Posterior cingulate gyrus (tissue), 11 donors: Measurements from ENCODE around the gene BRSK2.

Experiments
- DNase-seq, 10 donors: peaks; one replicate each; pipeline versions ENCODE4 v3.0.0 to v3.0.0-alpha.2; 2020 to 2021; ENCODE audit warnings: mixed read lengths in 3 of 10
- intact Hi-C: fragments of 100-400 bp; cut with DNase I; formaldehyde crosslinking; loops from one replicate; pipeline ENCODE4 v1.15.1; 2023

BRSK2 gene

DNA sequence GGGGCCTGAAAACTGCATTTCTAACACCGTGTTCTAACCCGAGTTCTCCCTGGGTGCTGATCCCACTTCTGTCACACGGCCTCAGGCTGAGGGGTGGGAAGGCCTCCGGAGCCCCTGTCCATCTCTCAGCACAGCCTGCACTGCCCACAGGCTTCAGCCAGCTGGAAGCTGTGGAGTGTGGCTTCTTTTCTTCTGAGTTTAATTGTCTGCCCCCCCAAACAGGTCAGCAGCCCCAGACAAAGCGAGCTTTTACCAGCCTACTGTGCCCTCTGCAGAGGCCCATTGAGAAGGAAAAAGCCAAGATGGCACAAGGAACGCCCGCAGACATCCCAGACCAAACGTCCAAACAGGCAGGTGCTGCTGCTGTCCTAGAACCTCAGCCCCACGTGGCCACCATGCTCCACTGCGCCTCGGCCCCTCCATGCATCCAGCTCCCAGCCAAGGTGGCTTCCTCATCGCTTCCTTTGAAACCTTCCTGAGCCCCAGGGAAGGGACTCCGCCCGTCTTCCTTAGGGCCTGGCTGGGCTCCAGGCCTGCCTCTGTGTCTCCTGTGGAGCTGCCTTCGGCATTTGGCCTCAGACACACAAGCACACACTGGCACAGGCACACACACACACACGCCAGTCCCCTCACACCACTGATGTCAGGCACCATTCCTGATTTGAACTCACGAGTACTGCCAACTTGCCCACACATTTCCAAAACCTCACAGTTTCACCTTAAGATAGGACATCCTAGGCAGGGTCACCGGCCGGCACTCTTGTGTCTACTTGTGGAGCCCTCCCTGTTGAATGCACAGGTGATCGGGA lies 95.2 kb downstream of the BRSK2 start:
- intact Hi-C loops: no loop called here
- peak in 5 of 10 donors; percentile 5 to 69 (median 55) for DNase-seq

DNA sequence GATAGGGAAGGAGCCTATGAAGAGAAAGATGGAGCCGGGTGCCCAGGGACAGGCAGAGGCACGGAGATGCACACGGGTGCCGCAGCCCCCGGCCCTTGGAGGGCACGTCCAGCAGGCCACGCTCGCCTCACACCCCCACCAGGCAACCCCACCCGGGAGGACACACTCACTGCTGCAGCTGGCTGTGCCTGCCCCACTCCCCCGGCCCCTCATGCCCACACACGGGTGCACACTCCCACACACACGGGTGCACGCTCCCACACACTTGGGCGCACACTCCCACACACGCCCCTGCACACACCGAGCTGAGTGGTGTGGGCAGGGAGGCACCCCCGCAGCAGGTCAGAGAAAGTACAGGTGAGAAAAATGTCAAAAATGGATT lies 95.8 kb downstream of the BRSK2 start:
- intact Hi-C loops: no loop called here

DNA sequence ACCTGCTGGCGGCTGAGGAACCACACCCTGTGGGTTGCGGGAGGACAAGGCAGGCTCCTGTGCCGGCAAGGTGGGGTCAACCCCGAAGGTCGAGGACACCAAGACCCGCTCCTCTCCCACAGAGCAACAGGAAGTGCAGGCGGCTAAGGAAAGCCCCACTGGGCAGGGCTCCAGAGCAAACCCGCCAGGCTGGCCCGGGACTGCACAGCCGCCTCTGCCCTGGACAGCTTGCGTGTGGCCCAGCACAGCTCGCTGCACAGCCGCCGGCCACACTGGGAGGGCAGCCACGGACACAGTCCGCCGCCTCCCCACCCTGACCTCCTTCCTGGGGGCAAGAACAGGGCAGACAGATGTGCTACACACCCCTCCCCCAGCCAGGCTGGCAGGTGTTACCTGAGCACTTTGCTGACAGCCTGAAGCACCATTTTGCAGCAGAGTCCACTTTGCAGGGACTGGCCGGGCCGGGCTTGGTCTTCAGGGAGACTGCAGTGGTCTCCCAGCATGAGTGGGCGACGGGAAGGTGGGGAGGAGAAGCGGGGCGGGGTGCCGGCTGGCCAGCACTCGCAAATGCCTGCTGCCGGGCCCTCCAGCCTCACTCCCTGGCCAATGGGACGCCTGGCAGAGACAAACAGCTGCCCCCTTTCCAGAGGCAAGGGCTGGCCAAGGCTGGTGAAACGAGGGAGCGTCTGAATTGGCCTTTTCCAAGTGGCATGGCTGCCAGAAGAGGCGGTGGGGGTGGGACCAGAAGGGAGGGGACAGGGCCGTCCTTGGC lies 96.5 kb downstream of the BRSK2 start, which contains the start of gene MOB2:
TSS of gene MOB2 (minus strand) at position 726 of the 772 bp plus-strand sequence. CDS start at position 503, 223 bp downstream.
- DNase-seq: peak in 5 of 10 donors; percentile 32 to 88 (median 78)
- intact Hi-C loops: no loop called here

More for the DNA sequence above, 95.8 kb downstream of the BRSK2 start:
- peak in 4 of 10 donors; percentile 14 to 81 (median 52) for DNase-seq

DNA sequence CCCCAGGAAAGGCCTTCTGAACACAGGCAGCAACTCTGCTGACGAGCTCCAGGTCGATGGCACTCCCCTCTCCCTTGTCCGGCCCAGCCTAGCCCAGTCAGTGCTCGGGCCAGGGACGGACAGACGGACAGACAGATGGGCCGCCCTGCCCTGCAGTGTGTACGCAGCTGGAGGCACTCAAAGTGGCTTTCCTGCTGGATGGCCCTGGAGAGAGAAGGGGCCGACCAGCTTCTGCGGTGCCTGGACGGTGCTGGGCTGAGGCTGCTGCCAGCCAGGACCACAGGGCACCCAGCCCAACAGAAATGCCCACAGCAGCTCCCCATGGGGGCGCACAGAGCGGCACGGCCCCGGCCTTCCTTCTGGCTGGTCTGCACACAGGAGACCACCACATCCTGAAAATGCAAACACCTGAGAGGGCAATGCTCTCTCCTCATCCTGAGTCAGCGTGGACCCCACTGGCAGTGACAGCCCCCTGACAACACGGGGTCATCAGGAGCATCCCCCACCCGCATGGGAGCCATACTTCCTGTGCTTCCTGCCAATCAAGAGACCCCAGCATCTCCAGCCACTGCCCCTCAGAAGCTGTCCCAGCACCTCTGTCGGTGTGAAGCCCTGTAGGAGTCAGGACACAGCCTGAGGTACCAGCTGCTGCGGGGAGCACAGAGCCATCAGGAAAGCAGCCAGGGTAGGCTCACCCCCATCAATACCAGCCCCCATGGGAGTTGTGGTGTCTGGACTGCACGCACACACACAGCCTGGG lies 97.5 kb downstream of the BRSK2 start:
- intact Hi-C loops: no loop called here
- DNase-seq: peak in 5 of 10 donors; percentile 6 to 78 (median 53)

DNA sequence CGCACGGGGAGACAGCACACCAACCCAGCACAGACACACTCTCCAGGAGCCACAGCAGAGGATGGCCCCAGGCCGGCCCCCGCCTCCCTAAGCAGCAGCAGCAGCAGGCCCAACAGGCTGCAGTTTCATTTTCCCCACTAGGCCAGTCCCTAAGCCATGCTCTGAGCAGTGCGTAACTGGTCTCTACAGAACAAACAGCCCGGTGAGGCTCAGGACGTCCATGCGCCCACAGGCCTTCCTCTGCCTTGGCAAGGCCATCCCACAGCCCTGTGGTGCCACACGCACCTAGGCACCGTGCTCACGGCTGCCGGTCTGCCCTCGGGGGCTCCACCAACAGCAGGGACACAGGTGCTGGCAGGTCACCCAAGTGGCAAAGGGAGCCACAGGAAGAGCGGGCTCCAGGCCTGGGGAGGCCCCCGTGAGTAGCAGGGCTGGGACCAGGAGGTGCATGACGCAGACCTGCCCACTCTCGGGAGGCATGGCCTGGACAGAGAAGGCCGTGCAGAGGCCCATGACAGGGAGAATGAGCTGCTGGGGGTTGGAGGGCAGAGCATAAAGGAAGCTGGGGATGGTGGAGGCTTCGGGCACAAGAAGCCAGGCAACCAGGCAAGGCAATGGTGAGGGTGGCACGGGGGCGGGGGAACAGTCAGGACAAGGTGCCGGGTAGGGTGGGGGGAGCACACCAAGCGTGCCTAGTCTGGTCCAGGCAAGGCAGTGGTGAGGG lies 98.3 kb downstream of the BRSK2 start:
- intact Hi-C loops: no loop called here
- DNase-seq: peak in 5 of 10 donors; percentile 6 to 75 (median 43)

DNA sequence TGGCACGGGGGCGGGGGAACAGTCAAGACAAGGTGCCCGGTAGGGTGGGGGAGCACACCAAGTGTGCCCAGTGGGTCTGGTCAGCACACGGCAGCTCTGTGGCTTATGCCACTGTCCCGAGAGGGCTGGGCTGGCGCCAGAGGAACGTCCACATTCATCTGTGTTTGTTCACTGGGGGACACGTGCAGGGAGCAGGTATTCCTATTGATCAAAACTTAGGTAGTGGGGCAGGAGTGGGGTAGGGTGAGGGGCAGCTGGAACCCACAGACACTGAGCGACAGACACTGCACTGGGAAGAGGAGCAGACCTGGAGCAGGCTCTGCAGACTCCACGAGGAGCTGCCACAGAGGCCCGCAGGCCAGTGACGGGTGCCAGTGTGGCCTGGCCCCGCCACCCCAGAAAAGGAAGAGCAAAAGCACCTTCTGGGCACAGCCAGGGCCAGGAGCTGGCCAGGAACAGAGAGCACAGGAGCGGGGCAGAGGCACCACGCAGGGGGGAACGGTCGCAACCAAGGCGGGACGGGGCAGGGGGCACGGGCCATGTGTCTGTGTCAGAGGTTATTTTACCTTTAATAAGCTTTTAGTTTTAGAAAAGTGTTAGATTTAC lies 98.9 kb downstream of the BRSK2 start:
- intact Hi-C loops: no loop called here
- DNase-seq: peak in 5 of 10 donors; percentile 5 to 78 (median 50)

DNA sequence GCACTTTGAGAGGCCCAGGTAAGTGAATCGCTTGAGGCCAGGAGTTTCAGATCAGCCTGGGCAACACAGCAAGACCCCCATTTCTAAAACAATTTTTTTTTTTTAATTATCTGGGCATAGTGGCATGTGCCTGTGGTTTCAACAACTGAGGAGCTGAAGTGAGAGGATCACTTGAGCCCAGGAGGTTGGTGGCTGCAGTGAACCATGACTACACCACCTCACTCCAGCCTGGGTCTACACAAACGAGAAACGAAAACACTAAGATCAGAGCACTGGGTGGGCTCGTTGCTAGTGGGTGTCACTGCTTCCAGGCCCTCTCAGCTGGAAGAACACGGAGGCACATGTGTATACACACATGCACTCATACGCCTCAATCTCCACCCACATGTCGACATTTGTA lies 100.9 kb downstream of the BRSK2 start:
- intact Hi-C loops: no loop called here

DNA sequence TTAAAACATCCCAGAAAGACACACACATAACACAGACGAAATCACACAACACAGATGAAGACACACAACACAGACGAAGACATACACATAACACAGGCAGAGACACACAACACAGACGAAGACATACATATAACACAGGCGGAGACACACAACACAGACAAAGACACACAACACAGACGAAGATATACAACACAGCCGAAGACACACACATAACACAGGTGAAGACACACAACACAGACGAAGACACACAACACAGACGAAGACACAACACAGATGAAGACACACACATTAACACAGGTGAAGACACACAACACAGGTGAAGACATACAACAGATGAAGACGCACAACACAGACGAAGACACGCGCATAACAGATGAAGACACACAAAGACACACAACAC lies 101.6 kb downstream of the BRSK2 start:
- DNase-seq: no peak
- intact Hi-C loops: no loop called here

More for the DNA sequence above, 100.9 kb downstream of the BRSK2 start:
- DNase-seq: peak in 2 of 10 donors; percentile 3 to 38

DNA sequence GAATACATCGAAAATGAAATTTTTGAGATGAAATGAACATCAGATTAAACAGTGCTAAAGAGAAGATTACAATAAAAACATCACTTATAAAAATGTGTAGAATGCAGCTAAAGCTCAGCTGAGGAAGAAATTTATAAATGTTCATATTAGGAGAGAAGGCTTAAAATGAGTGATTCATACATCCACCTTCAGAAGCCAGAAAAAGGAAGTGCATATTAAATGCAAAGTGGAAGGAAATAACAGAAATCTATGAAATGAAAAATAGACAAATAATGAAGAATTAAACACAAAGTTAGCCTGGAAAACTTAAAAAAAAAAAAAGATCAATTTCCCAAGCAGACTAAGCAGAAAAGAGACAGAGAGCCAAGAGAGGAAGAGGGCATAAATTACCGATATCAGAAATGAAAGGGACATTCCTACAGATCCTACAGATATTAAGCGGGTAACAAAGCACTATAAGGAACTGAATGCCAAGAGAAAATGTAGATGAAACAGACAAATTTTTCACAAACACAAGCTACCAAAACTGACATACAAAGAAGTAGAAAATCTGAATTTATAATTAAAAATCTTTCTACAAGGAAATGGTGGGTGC lies 104.0 kb downstream of the BRSK2 start:
- intact Hi-C loops: no loop called here
- DNase-seq: peak in 1 of 10 donors; percentile 1

DNA sequence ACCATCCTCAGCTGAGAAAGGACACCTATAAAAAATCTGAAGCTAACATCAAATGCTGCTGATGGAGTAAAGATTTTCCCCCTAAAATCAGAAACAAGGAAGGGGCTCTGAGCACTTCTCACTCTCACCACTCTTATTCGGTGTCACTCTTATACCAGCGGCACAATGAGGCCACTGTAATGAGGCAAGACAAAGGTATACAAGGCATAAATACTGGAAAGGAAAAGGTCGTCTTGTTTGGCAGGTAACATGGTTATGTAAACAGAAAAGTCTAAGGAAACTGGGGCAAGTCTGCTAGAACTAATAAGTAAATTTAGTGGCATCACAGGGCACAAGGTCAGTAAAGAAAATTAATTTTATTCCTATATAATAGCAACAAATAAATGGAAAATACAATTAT lies 104.9 kb downstream of the BRSK2 start:
- no peak for DNase-seq
- intact Hi-C loops: no loop called here

DNA sequence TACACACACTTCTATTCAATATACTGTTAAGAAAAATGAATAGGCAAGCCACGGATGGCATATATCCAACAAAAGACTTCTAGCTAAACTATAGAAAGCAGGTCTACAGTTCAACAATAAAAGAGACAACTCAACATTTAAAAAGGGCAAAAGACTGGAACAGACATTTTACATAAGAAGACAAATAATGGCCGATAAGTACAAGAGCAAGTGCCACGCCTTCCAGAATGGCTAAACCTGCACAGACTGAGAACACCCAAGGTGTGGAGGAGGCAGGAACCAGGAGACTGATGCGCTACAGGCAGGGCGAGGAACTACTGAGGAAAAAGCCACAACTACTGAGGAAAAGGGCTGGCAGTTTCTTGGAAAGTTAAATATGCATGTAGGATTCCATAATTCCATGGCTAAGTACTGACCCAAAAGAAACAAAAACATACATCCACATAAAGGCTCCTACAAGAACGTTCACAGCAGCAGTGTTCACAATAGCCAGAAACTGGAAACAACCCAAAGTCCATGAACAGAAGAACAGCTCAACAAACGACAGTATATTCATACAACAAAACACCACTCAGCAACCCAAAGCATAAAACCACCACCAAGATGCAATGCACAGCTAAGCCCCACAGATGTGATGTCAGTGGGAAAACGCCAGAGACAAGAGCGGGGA lies 106.5 kb downstream of the BRSK2 start:
- intact Hi-C loops: no loop called here
- peak in 2 of 10 donors; percentile 8 to 40 for DNase-seq

DNA sequence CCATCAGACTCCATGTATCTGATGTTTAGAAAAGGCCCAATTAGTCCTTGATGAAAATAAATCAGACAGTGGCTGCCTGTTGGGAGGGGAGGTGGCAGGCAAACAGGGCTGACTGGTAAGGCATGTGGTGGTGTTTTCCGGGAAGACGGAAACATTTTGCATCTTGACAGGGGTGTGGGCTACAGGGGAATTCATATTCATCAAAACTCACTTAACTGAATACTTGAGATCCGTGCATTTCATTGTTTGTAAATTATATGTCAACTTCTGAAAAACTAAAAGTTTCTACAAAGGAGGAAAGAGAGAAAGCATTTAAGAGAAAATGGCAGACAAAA lies 107.0 kb downstream of the BRSK2 start:
- intact Hi-C loops: no loop called here
- peak in 2 of 10 donors; percentile 16 to 22 for DNase-seq

DNA sequence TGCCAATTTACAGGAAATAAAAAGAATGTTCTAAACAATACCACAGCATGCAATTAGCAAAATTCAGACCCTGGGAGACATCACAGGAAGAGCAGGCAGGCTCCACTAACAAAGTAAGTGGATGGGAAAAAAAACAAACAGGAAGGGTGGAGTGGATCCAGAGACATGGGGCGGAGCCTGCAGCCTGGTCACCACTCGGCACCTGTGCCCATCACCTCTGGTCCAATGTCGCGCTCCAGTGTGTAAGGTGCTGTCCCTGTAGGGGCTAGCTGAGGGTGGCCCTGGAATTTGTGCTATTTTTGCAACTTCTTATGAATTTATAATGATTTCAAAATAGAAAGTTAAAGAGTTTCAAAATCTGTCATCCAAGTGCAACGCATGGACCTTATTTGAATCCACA lies 107.9 kb downstream of the BRSK2 start:
- DNase-seq: peak in 4 of 10 donors; percentile 12 to 62 (median 54)
- intact Hi-C loops: no loop called here

DNA sequence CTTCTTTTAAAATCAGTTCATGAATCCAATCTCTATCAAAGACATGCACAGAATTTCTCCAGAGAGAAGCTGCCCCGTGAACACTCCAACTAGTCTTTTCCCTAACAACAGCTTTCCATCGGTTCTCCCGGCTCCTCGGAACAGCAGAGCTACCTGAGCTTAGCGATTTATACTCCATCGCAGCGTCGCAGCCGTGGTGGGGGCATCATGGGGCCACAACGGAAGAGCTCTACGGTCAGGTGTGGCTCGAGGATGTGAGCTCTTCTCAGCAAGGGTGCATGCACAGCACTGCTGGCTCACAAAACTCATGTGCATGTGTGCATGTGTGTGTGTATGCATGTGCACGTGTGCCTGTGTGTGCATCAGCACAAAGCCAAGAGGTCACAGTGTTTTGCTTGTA lies 108.5 kb downstream of the BRSK2 start:
- DNase-seq: peak in 4 of 10 donors; percentile 3 to 57 (median 14)
- intact Hi-C loops: no loop called here

DNA sequence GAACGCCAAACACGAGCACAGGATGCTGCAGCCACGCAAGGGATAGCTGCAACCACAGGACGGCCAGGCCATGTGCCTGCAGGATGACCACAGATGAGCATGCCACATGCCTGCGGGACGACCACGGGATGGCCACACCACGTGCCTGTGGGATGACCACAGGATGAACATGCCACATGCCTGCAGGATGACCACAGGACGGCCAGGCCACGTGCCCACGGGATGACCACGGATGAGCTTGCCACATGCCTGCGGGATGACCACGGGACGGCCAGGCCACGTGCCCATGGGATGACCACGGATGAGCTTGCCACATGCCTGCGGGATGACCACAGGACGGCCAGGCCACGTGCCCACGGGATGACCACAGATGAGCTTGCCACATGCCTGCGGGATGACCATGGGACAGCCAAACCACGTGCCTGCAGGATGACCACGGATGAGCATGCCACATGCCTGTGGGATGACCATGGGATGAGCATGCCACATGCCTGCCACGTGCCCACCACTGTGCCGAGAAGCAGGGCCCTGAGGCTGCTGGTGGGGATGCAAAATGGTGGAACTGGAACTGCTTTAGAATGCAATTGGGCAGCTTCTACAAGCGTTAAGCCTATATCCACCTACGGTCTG lies 109.6 kb downstream of the BRSK2 start:
- intact Hi-C loops: no loop called here
- DNase-seq: peak in 4 of 10 donors; percentile 4 to 82 (median 61)

DNA sequence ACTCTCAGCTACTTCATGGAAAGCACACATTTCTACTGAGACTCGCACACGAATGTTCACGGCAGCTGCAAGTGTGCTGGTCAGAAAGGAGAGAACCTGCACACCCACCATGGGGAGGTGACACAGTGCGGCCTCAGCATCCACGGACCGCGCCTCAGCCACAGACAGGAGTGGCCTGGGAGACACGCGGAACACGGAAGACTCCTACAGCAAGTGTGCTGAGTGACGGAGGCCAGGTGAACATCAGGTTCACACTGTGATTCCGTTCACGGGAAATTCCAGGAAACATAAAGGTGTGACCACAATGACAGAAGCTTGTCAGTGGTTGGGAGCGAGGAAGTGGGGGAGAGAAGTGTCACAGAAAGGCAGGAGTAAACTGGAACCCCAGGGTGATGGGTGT lies 110.2 kb downstream of the BRSK2 start:
- DNase-seq: peak in 4 of 10 donors; percentile 5 to 69 (median 25)
- intact Hi-C loops: loop anchor here (5.0 kb wide), 1 partner anchor 33 kb away; no protein-coding TSS in a partner anchor

DNA sequence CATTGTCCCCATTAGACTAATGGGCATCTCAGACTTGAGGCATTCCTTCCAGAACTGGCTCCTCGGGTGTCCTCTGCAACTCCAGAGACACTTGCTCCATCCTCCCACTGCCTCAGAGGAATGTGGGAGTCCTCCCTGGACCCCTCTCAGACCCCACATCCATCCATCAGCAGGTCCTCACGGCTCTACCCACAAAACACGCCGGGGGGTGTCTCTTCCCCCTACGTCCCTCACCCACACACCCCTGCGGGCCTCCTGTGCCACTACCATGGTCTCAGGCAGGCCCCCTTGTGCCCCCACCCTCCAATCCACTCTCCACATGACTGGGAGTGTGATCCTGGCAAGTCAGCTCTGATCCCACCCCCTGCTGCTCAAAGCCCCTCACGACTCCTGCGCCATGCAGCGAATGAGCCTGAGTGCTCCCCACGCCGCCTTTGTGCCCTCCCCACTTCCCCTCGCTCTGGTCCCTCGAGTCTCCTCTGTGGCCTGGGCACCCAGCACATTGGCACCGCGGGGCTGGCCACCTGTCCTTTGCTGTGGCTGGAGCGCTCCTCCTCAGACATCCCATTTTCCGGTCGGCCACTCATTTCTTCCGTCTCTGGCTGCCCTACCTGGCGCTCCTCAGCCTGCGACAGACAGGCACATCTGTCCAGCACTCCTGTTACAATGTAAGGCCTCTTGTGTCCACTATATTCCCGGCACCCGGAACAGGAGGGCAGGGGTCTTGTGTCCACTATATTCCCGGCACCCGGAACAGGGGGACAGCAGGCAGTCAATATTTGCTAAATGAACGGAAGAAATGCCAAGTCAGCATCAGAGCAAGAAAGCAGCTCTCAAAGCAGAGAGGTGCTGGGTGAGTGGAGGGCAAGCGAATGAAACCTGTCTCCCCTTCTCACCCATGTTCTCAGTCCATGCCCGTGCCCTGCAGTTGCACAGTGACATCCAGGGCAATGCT lies 111.0 kb downstream of the BRSK2 start:
- intact Hi-C loops: loop anchor here (5.0 kb wide), 1 partner anchor 33 kb away; no protein-coding TSS in a partner anchor
- DNase-seq: peak in 5 of 10 donors; percentile 4 to 65 (median 49)
